H9 (cell line): ENCODE measurements around the gene SNX32. TPM values are rescaled to one million over a fixed set of nuclear protein-coding genes. Genes with fewer than 3 reads are reported as not detected.

Experiments used
- DNase-seq: peaks from one replicate; pipeline ENCODE4 v3.0.0-alpha.2; 2017
- H2AFZ ChIP-seq: one replicate; pipeline ENCODE4 v1.6.1; 2013; ENCODE audit warnings: mild to moderate bottlenecking, low read length, control low read depth, moderate library complexity
- H2AK5ac ChIP-seq: 2 replicates; pipeline ENCODE4 v1.6.1; 2013; ENCODE audit warnings: low read length, control low read depth, mixed read lengths; ENCODE audit not compliant: insufficient read length
- H2BK120ac ChIP-seq: one replicate; pipeline ENCODE4 v1.6.1; 2013; ENCODE audit warnings: low read depth, mild to moderate bottlenecking, low read length, control low read depth, inconsistent platforms; ENCODE audit not compliant: poor library complexity, severe bottlenecking
- H2BK12ac ChIP-seq: 2 replicates; pipeline ENCODE4 v1.6.1; 2013; ENCODE audit warnings: low read length, control low read depth, mixed read lengths, low read depth; ENCODE audit not compliant: insufficient read length
- H2BK15ac ChIP-seq: 2 replicates; pipeline ENCODE4 v1.6.1; 2013; ENCODE audit warnings: low read depth, low read length, control low read depth
- H2BK20ac ChIP-seq: one replicate; pipeline ENCODE4 v1.6.1; 2013; ENCODE audit warnings: low read depth, mild to moderate bottlenecking, low read length, control low read depth, inconsistent platforms; ENCODE audit not compliant: poor library complexity, severe bottlenecking
- H2BK5ac ChIP-seq: 2 replicates; pipeline ENCODE4 v1.6.1; 2013; ENCODE audit warnings: low read length, control low read depth, mixed read lengths; ENCODE audit not compliant: insufficient read length
- H3K14ac ChIP-seq: 2 replicates; pipeline ENCODE4 v1.6.1; 2013; ENCODE audit warnings: low read length, control low read depth; ENCODE audit not compliant: insufficient read depth
- H3K18ac ChIP-seq: 2 replicates; pipeline ENCODE4 v1.6.1; 2013; ENCODE audit warnings: low read depth, mild to moderate bottlenecking, mixed read lengths, low read length, control low read depth; ENCODE audit not compliant: insufficient read length
- H3K23ac ChIP-seq: 2 replicates; pipeline ENCODE4 v1.6.1; 2013; ENCODE audit warnings: low read length, control low read depth, mixed read lengths, low read depth; ENCODE audit not compliant: insufficient read length
- H3K23me2 ChIP-seq: 2 replicates; pipeline ENCODE4 v1.6.1; 2013; ENCODE audit warnings: low read depth, mild to moderate bottlenecking, mixed read lengths, low read length, control low read depth; ENCODE audit not compliant: insufficient read length, poor library complexity, severe bottlenecking
- H3K27ac ChIP-seq: 2 replicates; pipeline ENCODE4 v1.5.1; 2013; ENCODE audit warnings: low read length, control low read depth, mixed read lengths, low read depth; ENCODE audit not compliant: insufficient read length
- H3K27me3 ChIP-seq: 2 replicates; pipeline ENCODE4 v1.6.1; 2013; ENCODE audit warnings: low read length, control low read depth, inconsistent platforms; ENCODE audit not compliant: insufficient read depth
- H3K4ac ChIP-seq: 2 replicates; pipeline ENCODE4 v1.6.1; 2013; ENCODE audit warnings: low read depth, mild to moderate bottlenecking, control low read depth, inconsistent platforms, low read length, moderate library complexity
- H3K4me1 ChIP-seq: 2 replicates; pipeline ENCODE4 v1.6.1; 2013; ENCODE audit warnings: low read length, control low read depth, inconsistent platforms; ENCODE audit not compliant: insufficient read depth
- H3K4me2 ChIP-seq: 2 replicates; pipeline ENCODE4 v1.6.1; 2013; ENCODE audit warnings: low read length, control low read depth, mixed read lengths; ENCODE audit not compliant: insufficient read length, insufficient read depth
- H3K56ac ChIP-seq: 2 replicates; pipeline ENCODE4 v1.6.1; 2013; ENCODE audit warnings: low read depth, mild to moderate bottlenecking, mixed read lengths, low read length, control low read depth; ENCODE audit not compliant: insufficient read length
- H3K79me1 ChIP-seq: 2 replicates; pipeline ENCODE4 v1.6.1; 2013; ENCODE audit warnings: low read depth, mild to moderate bottlenecking, moderate library complexity, low read length, control low read depth, inconsistent platforms; ENCODE audit not compliant: insufficient read depth, poor library complexity, severe bottlenecking
- H3K79me2 ChIP-seq: 2 replicates; pipeline ENCODE4 v1.6.1; 2013; ENCODE audit warnings: low read length, control low read depth, inconsistent platforms; ENCODE audit not compliant: insufficient read depth
- H3K9ac ChIP-seq: 2 replicates; pipeline ENCODE4 v1.6.1; 2013; ENCODE audit warnings: low read length, control low read depth, mixed read lengths; ENCODE audit not compliant: insufficient read length; ENCODE audit errors: extremely low read depth
- H3K9me3 ChIP-seq: one replicate; pipeline ENCODE4 v1.6.1; 2013; ENCODE audit warnings: low read depth, low read length, inconsistent platforms; ENCODE audit not compliant: control insufficient read depth
- H3T11ph ChIP-seq: one replicate; pipeline ENCODE4 v1.6.1; 2013; ENCODE audit warnings: mild to moderate bottlenecking, low read length, control low read depth, inconsistent platforms
- H4K20me1 ChIP-seq: one replicate; pipeline ENCODE4 v1.6.1; 2013; ENCODE audit not compliant: control insufficient read depth, insufficient read length, insufficient read depth
- H4K5ac ChIP-seq: 2 replicates; pipeline ENCODE4 v1.6.1; 2013; ENCODE audit warnings: low read depth, mild to moderate bottlenecking, mixed read lengths, low read length, control low read depth; ENCODE audit not compliant: insufficient read length
- H4K8ac ChIP-seq: replicated peaks from 2 replicates; pipeline ENCODE4 v1.6.1; 2013; ENCODE audit warnings: low read length, control low read depth, mixed read lengths, low read depth; ENCODE audit not compliant: insufficient read length
- H4K91ac ChIP-seq: 2 replicates; pipeline ENCODE4 v1.6.1; 2013; ENCODE audit warnings: low read depth, mild to moderate bottlenecking, moderate library complexity, mixed read lengths, low read length, control low read depth; ENCODE audit not compliant: insufficient read length
- H3K27ac Mint-ChIP-seq, 3 experiments: 2 replicates in 2 of 3; 3 replicates in 1 of 3; pipeline ENCODE4 v1.8.0; 2020 to 2021; ENCODE audit warnings: mixed read lengths in 3 of 3, mild to moderate bottlenecking in 1 of 3, moderate library complexity in 1 of 3
- H3K27me3 Mint-ChIP-seq: 2 replicates; pipeline ENCODE4 v1.8.0; 2021; ENCODE audit warnings: low read depth, mild to moderate bottlenecking, moderate library complexity, mixed read lengths
- H3K36me3 Mint-ChIP-seq, 3 experiments: 2 replicates in 2 of 3; 3 replicates in 1 of 3; pipeline ENCODE4 v1.8.0; 2020 to 2021; ENCODE audit warnings: low read depth in 3 of 3, mixed read lengths in 3 of 3; ENCODE audit not compliant: insufficient read depth in 1 of 3
- H3K4me1 Mint-ChIP-seq, 2 experiments: 2 replicates each; pipeline ENCODE4 v1.8.0; 2020; ENCODE audit warnings: mixed read lengths in 2 of 2
- H3K4me3 Mint-ChIP-seq, 2 experiments: 2 replicates in 1 of 2; 3 replicates in 1 of 2; pipeline ENCODE4 v1.8.0; 2020 to 2021; ENCODE audit warnings: mild to moderate bottlenecking in 2 of 2, mixed read lengths in 2 of 2, moderate library complexity in 1 of 2
- H3K9me3 Mint-ChIP-seq, 2 experiments: 2 replicates in 1 of 2; 3 replicates in 1 of 2; pipeline ENCODE4 v1.8.0; 2020; ENCODE audit warnings: mild to moderate bottlenecking in 2 of 2, mixed read lengths in 2 of 2, moderate library complexity in 1 of 2
- CTCF ChIP-seq: fragments of 200-600 bp; sonication (generic); conservative IDR thresholded peaks from 3 replicates; pipeline ENCODE4 v1.8.0; 2021; ENCODE audit warnings: antibody characterized with exemption, mild to moderate bottlenecking
- WGBS: extraction: QIAGEN DNeasy Blood & Tissue Kit; methylation state at CpG from one replicate; pipeline ENCODE4 v1.1.7; 2013; ENCODE audit warnings: missing lambda C conversion rate, low lambda C conversion rate, mixed read lengths; ENCODE audit not compliant: insufficient read length; ENCODE audit errors: extremely low coverage; 5-methylcytosine and 5-hydroxymethylcytosine counted together
- total RNA-seq: library from RNA; stranded (reverse); gene quantifications from 2 replicates; pipeline ENCODE4 v1.2.1, GENCODE V29; 2021

Gene SNX32
- total RNA-seq, 1 experiment from 2014 or later, result 1.2 TPM

DNA sequence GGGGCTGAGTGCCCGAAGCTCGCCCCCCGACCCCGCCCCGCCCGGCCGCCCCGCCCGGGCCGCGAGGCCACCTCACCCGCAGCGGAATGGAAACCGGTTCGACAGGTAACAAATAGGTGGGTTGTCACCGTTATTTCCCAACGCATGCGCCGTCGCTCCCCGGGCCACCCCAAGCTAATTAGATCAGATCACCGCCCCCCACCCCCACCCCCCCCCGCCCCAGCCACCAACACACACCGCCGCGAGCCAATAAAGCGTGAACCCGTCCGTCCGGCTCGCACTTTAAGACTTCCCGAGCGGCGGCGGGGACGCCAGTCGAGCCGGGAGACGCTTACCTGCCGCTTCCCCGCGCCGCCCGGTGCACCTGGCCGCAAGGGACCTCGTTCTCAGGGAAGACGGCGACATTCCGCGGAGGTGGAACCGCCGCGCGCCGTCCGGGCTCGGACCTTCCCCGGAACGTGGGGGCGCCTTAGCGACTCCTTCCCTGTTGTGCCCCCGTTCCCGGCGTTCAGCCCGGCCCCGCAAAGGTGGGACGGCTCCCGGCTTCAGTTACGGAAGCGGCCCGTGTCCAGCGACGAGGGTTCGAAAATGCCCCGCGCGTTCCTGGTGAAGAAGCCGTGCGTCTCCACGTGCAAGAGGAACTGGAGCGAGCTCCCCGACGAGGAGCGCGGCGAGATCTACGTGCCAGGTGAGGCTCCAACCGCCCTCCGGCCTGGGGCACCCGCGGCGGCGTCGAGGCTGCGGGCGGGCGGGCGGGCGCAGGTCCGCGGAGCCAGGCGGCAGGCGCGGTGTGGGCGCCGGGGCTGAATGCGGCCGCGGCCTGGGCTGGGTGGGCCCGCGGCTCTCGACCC lies 46.8 kb upstream of the SNX32 start, which contains the start of gene OVOL1:
Gene OVOL1, plus strand, starts transcription at position 278 of the 851 bp plus-strand sequence. Its CDS starts 311 bp downstream, at position 589.
- Histone ChIP-seq H3K4me2 (peak within 1 kb of the TSS; percentile 72), H3T11ph (no peak within 1 kb of the TSS), H3K56ac (no peak within 1 kb of the TSS), H3K4me1 (peaks cover 4% of the 10 kb centered on the region; the same call in 1 of the 2 replicates), H2AK5ac (no peak within 1 kb of the TSS), H3K79me2 (no peaks in the 10 kb centered on the region), H4K20me1 (no peaks in the 10 kb centered on the region), H3K14ac (peak within 1 kb of the TSS; percentile 58; the same call in 1 of the 2 replicates), H4K5ac (no peak within 1 kb of the TSS), H2BK12ac (no peak within 1 kb of the TSS), H3K9me3 (no peaks in the 10 kb centered on the region), H3K4ac (no peak within 1 kb of the TSS), H3K23ac (no peak within 1 kb of the TSS), H3K18ac (peak within 1 kb of the TSS; percentile 35), H3K79me1 (no peaks in the 10 kb centered on the region), H2BK20ac (no peak within 1 kb of the TSS), H4K8ac (no peak within 1 kb of the TSS), H3K23me2 (peaks cover 11% of the 10 kb centered on the region), H3K9ac (no peak within 1 kb of the TSS), H2BK5ac (no peak within 1 kb of the TSS), H2AFZ (no peak within 1 kb of the TSS), H2BK120ac (no peak within 1 kb of the TSS), H3K27ac (no peak within 1 kb of the TSS), H4K91ac (no peak within 1 kb of the TSS), H2BK15ac (no peak within 1 kb of the TSS), H3K27me3 (peaks cover 21% of the 10 kb centered on the region; the same call in 1 of the 2 replicates)
- TF ChIP-seq CTCF, result no peak
- Mint-ChIP-seq H3K27ac (no peak within 1 kb of the TSS), H3K4me3 (peak within 1 kb of the TSS; percentile 75 to 91), H3K9me3 (no peaks in the 10 kb centered on the region; a peak in 1 of 5 replicates), H3K36me3 (peaks cover 0 to 3% (median 2%) of the 10 kb centered on the region in 3 experiments; a peak in 2 of 7 replicates), H3K4me1 (peaks cover 44% of the 10 kb centered on the region in 2 experiments), H3K27me3 (peaks cover 70% of the 10 kb centered on the region)
- peak; percentile 88 for DNase-seq
- WGBS, result no CpG with 5 or more reads among the region's 112 CpGs
